Glutamatergic neuron (in vitro differentiated cells): Measurements from ENCODE around the gene EIF1AD. TPM values are rescaled to one million over a fixed set of nuclear protein-coding genes. Genes with fewer than 3 reads are reported as not detected.
"Not testable (repeated sequence)": the region's sequence is repeated elsewhere in the genome, so short reads cannot be mapped to it uniquely, and the experiment has no call there.

Experiments used
- DNase-seq: peaks from one replicate; pipeline ENCODE4 v3.0.0; 2022
- H3K27ac Mint-ChIP-seq: one replicate; pipeline ENCODE4 v1.8.0; 2020; ENCODE audit warnings: mild to moderate bottlenecking, mixed read lengths, inconsistent platforms; ENCODE audit not compliant: unreplicated experiment
- H3K27me3 Mint-ChIP-seq: one replicate; pipeline ENCODE4 v1.8.0; 2020; ENCODE audit warnings: mild to moderate bottlenecking, moderate library complexity, mixed read lengths, inconsistent platforms; ENCODE audit not compliant: unreplicated experiment
- H3K36me3 Mint-ChIP-seq: one replicate; pipeline ENCODE4 v1.8.0; 2020; ENCODE audit warnings: mild to moderate bottlenecking, mixed read lengths, inconsistent platforms; ENCODE audit not compliant: unreplicated experiment
- H3K4me1 Mint-ChIP-seq: one replicate; pipeline ENCODE4 v1.8.0; 2020; ENCODE audit warnings: mild to moderate bottlenecking, low read depth, mixed read lengths, inconsistent platforms; ENCODE audit not compliant: unreplicated experiment
- H3K4me3 Mint-ChIP-seq: one replicate; pipeline ENCODE4 v1.8.0; 2020; ENCODE audit warnings: mild to moderate bottlenecking, mixed read lengths, inconsistent platforms; ENCODE audit not compliant: unreplicated experiment
- H3K9me3 Mint-ChIP-seq: one replicate; pipeline ENCODE4 v1.8.0; 2020; ENCODE audit warnings: mild to moderate bottlenecking, moderate library complexity, mixed read lengths, inconsistent platforms; ENCODE audit not compliant: unreplicated experiment
- total RNA-seq: library from RNA; stranded (reverse); fragmentation: NEBNext Ultra II Directional; extraction: Animal tissue kit (Norgen Biotek cat#: 25700); gene quantifications from one replicate; pipeline ENCODE4 v1.2.1, GENCODE V29; 2021; ENCODE audit not compliant: unreplicated experiment
- TF ChIP-seq, protein P1 (sequence below): fragments of 200-600 bp; sonication (generic); IDR thresholded peaks from one replicate; pipeline ENCODE4 v1.5.0; 2021; ENCODE audit not compliant: partially characterized antibody, unreplicated experiment

EIF1AD gene
- total RNA-seq, 1 donor from 2014 or later: 37.6 TPM

DNA sequence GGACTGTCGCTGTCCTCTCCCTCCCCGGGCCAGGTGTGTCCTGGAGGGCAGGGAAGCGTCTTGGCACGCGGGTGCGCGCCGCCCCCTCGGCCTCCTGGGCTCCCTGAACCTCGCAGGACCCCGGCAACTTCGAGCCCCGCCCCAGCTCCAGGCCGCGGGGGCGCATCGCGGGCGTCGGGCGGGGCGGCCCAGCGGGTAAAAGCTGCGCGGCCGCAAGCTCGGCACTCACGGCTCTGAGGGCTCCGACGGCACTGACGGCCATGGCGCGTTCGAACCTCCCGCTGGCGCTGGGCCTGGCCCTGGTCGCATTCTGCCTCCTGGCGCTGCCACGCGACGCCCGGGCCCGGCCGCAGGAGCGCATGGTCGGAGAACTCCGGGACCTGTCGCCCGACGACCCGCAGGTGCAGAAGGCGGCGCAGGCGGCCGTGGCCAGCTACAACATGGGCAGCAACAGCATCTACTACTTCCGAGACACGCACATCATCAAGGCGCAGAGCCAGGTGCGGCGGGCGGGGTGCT is 9.9 kb upstream of the EIF1AD start, which contains the start of gene CST6:
TSS of gene CST6 (plus strand) at position 224 of the 519 bp plus-strand sequence. CDS start at position 261, 37 bp downstream.
- no peak for DNase-seq
- TF ChIP-seq, protein P1, sequence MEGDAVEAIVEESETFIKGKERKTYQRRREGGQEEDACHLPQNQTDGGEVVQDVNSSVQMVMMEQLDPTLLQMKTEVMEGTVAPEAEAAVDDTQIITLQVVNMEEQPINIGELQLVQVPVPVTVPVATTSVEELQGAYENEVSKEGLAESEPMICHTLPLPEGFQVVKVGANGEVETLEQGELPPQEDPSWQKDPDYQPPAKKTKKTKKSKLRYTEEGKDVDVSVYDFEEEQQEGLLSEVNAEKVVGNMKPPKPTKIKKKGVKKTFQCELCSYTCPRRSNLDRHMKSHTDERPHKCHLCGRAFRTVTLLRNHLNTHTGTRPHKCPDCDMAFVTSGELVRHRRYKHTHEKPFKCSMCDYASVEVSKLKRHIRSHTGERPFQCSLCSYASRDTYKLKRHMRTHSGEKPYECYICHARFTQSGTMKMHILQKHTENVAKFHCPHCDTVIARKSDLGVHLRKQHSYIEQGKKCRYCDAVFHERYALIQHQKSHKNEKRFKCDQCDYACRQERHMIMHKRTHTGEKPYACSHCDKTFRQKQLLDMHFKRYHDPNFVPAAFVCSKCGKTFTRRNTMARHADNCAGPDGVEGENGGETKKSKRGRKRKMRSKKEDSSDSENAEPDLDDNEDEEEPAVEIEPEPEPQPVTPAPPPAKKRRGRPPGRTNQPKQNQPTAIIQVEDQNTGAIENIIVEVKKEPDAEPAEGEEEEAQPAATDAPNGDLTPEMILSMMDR: no peak
- peaks cover 6% of the 10 kb centered on the region for H3K27me3 Mint-ChIP-seq
- H3K9me3 Mint-ChIP-seq: no peaks in the 10 kb centered on the region
- H3K4me1 Mint-ChIP-seq: no peaks in the 10 kb centered on the region
- H3K27ac Mint-ChIP-seq: no peak within 1 kb of the TSS
- no peak within 1 kb of the TSS for H3K4me3 Mint-ChIP-seq
- H3K36me3 Mint-ChIP-seq: no peaks in the 10 kb centered on the region

DNA sequence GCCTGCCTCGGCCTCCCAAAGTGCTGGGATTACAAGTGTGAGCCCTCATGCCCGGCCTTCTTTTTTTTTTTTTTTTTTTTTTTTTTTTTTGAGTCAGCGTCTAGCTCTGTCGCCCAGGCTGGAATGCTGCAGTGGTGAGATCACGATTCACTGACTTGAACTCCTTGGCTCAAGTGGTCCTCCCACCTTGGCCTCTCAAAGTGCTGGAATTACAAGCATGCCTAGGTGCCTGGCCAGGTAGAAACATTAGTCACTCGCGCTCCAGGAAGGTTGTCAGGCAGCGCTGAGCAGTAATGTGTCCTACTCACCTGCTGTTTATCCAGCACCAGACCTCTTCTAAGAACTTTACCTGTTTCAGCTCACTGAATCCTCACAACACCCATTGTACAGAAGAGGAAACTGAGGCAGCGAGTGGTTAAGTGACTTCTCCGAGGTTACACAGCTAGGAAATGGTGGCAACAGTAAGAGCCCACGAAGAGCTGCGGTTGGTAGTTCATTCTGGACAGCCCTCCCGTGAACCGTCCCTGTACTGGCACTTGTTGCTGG is 9.4 kb upstream of the EIF1AD start:
- Mint-ChIP-seq H3K27me3 (peaks cover 6% of the 10 kb centered on the region), H3K36me3 (no peaks in the 10 kb centered on the region), H3K27ac (no peak overlapping the region), H3K4me1 (no peaks in the 10 kb centered on the region), H3K4me3 (no peak overlapping the region), H3K9me3 (no peaks in the 10 kb centered on the region)
- TF ChIP-seq, protein P1: no peak
- no peak for DNase-seq

DNA sequence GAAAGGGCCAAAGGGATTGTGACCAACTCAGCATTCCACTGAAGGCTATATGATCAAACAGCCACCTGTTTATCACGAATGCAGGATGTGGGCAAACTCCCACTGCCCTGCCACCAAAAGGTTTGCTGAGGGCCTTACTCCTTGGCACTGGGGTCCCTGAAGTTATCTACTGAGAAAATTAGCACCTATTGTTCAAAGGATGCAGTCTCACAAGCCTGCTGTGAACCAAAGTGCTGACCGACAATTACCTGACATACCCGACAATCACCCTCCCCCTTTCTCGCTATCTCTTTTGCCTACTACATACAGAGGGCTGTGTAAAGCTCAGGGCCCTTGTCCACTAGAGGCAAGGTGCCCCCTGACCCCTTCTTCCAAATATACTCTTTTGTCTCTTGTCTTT is 8.1 kb upstream of the EIF1AD start:
- not testable (repeated sequence) for H3K27me3 Mint-ChIP-seq, H3K36me3 Mint-ChIP-seq, H3K4me1 Mint-ChIP-seq, DNase-seq, H3K9me3 Mint-ChIP-seq, H3K27ac Mint-ChIP-seq, H3K4me3 Mint-ChIP-seq

DNA sequence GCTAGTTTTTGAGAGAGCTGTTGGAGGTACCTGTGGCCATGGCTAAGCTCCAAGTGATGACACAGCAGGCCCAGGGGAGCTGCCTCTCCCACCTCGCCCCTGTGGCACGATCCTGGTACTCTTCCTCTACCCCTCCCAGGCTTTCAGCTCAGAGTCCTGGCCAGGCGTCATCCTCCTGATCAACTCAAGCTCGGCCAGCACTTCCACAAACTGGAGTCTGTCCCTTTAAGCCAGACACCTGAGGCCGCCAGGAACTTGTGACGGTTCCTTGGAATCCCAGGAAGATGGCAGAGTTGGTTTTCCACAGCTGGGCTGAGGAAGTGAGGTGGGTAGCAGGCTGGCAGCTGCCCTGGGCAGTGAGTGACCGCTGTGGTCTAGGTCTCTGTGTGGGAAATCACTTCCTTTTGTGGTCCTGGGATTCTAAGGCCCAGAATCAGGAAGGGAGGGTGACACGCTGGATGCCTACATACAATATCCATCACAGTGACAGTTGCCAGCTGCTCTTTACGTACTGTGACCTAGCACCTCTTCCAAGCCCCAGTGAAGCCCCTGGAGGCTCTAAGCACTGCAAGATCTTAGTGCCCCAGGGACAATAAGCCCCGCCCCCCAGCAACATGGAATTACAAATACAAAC is 6.6 kb upstream of the EIF1AD start:
- no peaks in the 10 kb centered on the region for H3K9me3 Mint-ChIP-seq
- DNase-seq: no peak

DNA sequence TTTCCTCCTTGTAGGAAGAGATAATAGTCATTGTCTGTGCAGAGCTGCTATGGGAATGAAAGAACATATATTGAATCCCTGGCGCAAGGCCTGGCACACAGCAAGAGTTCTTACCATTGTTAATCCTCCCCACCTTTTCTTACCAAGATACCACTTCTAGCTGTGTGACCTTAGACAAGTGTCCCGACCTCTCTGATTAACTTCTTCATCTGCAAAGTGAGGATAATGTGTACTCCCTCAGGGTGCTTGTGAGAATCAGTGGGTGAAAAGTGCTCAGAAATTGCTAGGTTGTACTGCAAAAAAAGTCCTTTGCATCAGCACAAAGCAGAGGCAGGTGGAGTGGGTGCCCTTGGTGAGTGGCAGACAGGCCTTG is 6.1 kb upstream of the EIF1AD start:
- H3K4me1 Mint-ChIP-seq: peaks cover 3% of the 10 kb centered on the region
- peaks cover 6% of the 10 kb centered on the region for H3K27me3 Mint-ChIP-seq
- no peak for DNase-seq
- TF ChIP-seq, protein P1: no peak
- no peaks in the 10 kb centered on the region for H3K9me3 Mint-ChIP-seq
- no peak overlapping the region for H3K27ac Mint-ChIP-seq
- H3K4me3 Mint-ChIP-seq: no peak overlapping the region
- no peaks in the 10 kb centered on the region for H3K36me3 Mint-ChIP-seq

More for the DNA sequence above, 6.6 kb upstream of the EIF1AD start:
- H3K27ac Mint-ChIP-seq: no peak overlapping the region
- no peaks in the 10 kb centered on the region for H3K4me1 Mint-ChIP-seq
- TF ChIP-seq, protein P1: no peak
- H3K4me3 Mint-ChIP-seq: no peak overlapping the region
- no peaks in the 10 kb centered on the region for H3K36me3 Mint-ChIP-seq
- H3K27me3 Mint-ChIP-seq: peaks cover 6% of the 10 kb centered on the region
